Breast epithelium (tissue), 4 donors: ENCODE results near the gene STRN3. TPM values are rescaled to one million over a fixed set of nuclear protein-coding genes. Genes with fewer than 3 reads are reported as not detected.

Source experiments
- DNase-seq, 2 donors: peaks; one replicate each; pipeline ENCODE4 v3.0.0-alpha.2; 2019; ENCODE audit warnings: low spot score in 2 of 2
- H3K27ac ChIP-seq, 2 donors: fragments of 200-600 bp; sonication (generic) in 1 of 2; one replicate each; pipeline ENCODE4 v1.5.1; 2016 to 2019; ENCODE audit warnings: mild to moderate bottlenecking in 1 of 2
- H3K27me3 ChIP-seq, 2 donors: fragments of 200-600 bp; sonication (generic) in 1 of 2; one replicate each; pipeline versions ENCODE4 v1.5.1 to v1.6.0; 2017 to 2019; ENCODE audit warnings: control low read depth in 1 of 2, mild to moderate bottlenecking in 1 of 2
- H3K36me3 ChIP-seq: fragments of 200-600 bp; one replicate; pipeline ENCODE4 v1.5.1; 2019
- H3K4me1 ChIP-seq, 2 donors: fragments of 200-600 bp; sonication (generic); one replicate each; pipeline ENCODE4 v1.5.1; 2016 to 2019; ENCODE audit warnings: control low read depth in 1 of 2
- H3K4me3 ChIP-seq, 3 donors: fragments of 200-600 bp; sonication (generic); 1 replicate in 2 of 3; 2 replicates in 1 of 3; pipeline ENCODE4 v1.5.1; 2016 to 2019; ENCODE audit warnings: mild to moderate bottlenecking in 3 of 3, moderate library complexity in 2 of 3
- H3K9me3 ChIP-seq, 2 donors: fragments of 200-600 bp; sonication (generic) in 1 of 2; one replicate each; pipeline ENCODE4 v1.5.1; 2016 to 2019; ENCODE audit warnings: control low read depth in 1 of 2
- CTCF ChIP-seq, 3 donors: fragments of 450-650 bp; IDR thresholded peaks; one replicate each; pipeline ENCODE4 v1.5.1; 2016 to 2017; ENCODE audit warnings: antibody characterized with exemption in 3 of 3, mild to moderate bottlenecking in 3 of 3, moderate library complexity in 3 of 3
- POLR2A ChIP-seq: fragments of 450-650 bp; IDR thresholded peaks from one replicate; pipeline ENCODE4 v1.6.1; 2016; ENCODE audit warnings: antibody characterized with exemption, mild to moderate bottlenecking, moderate library complexity
- POLR2AphosphoS5 ChIP-seq, 3 donors: sonication (generic); formaldehyde crosslinking; IDR thresholded peaks; one replicate each; pipeline ENCODE4 v1.6.1; 2017; ENCODE audit warnings: antibody characterized with exemption in 3 of 3
- intact Hi-C: fragments of 100-400 bp; cut with DNase I; formaldehyde crosslinking; loops from one replicate; pipeline ENCODE4 v1.15.1; 2023; ENCODE audit warnings: low total_unique reads
- total RNA-seq, 3 donors: library from RNA; depleted of rRNA; stranded (reverse); fragments of >200 nt; gene quantifications; one replicate each; pipeline ENCODE4 v1.1.0, GENCODE V29; 2016

STRN3 gene
- total RNA-seq, 3 donors from 2014 or later = 43.5 to 60.7 (median 43.6) TPM

DNA sequence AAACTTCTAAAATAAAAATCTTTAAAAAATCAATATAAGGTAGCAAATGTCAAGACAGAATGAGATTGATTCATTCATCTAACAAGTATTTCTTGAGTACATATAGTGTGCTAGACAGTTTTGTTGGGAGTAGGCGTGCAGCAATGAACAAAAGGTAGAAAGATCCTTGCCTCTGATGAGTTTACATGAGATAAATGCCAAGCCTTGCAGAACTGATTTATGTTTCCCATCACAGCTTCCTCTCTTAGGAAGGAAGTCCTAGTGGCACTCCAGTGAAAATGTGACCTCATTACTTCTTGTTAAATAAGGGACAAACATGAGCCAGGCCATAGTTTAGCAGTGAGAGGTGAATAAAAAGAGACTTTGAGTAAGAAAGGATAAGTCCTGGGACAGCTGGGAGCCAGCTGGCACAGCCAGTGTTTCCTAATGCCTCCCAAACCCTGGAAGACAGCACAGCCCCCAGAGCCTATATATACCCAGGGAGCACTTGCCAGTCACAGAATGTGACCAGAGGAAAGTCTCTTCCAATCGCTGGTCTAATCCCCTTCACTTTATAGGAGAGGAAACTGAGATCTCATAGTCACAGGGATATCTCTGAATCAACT, 156.5 kb downstream of the STRN3 start:
- intact Hi-C loops = no loop called here
- peaks cover 0 to 25% of the 10 kb centered on the region in 2 donors for H3K27me3 ChIP-seq
- H3K9me3 ChIP-seq = no peaks in the 10 kb centered on the region
- no peak for DNase-seq
- TF ChIP-seq POLR2A = no peak
- no peak for TF ChIP-seq POLR2AphosphoS5 (IDR thresholded peaks at IDR 0.05)
- no peak for TF ChIP-seq CTCF (IDR thresholded peaks at IDR 0.05)
- H3K27ac ChIP-seq = no peak overlapping the region
- peaks cover 0 to 2% of the 10 kb centered on the region in 2 donors for H3K4me1 ChIP-seq
- no peaks in the 10 kb centered on the region for H3K36me3 ChIP-seq
- no peak overlapping the region for H3K4me3 ChIP-seq

DNA sequence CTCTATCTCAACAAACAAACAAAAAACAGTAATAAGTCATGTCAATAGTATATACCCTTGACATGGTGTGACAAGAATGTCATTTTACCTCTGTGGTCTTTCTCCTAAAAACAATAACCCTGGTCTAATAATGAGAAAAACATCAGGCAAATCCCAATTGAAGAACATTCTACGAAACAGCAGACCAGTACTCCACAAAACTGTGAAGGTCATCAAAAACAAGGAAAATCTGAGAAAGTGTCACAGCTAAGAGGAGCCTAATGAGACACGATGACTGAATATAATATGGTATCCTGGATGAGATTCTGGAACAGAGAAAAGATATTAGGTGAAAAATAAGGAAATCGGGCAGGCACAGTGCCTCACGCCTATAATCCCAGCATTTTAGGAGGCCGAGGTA, 157.4 kb downstream of the STRN3 start:
- H3K9me3 ChIP-seq = no peaks in the 10 kb centered on the region
- TF ChIP-seq POLR2A = no peak
- no peak for TF ChIP-seq CTCF (IDR thresholded peaks at IDR 0.05)
- no peak for TF ChIP-seq POLR2AphosphoS5 (IDR thresholded peaks at IDR 0.05)
- no peak overlapping the region for H3K4me3 ChIP-seq
- no peak for DNase-seq
- H3K4me1 ChIP-seq = no peaks in the 10 kb centered on the region
- intact Hi-C loops = no loop called here
- no peaks in the 10 kb centered on the region for H3K36me3 ChIP-seq
- H3K27ac ChIP-seq = no peak overlapping the region
- H3K27me3 ChIP-seq = peaks cover 0 to 15% of the 10 kb centered on the region in 2 donors

- Histone ChIP-seq H3K36me3 (no peaks in the 10 kb centered on the region), H3K4me1 (no peaks in the 10 kb centered on the region), H3K9me3 (no peaks in the 10 kb centered on the region), H3K27ac (no peak overlapping the region), H3K27me3 (peaks cover 0 to 4% of the 10 kb centered on the region in 2 donors), H3K4me3 (no peak overlapping the region)
- intact Hi-C loops = no loop called here
- DNase-seq = no peak
- TF ChIP-seq CTCF (IDR thresholded peaks at IDR 0.05) = no peak
- no peak for TF ChIP-seq POLR2A
- no peak for TF ChIP-seq POLR2AphosphoS5 (IDR thresholded peaks at IDR 0.05)
These were observed 161.2 kb downstream of the STRN3 start for GRCh38 chr14:30864934-30865333.

GRCh38 chr14:30861200-30861599, 165.0 kb downstream of the STRN3 start:
- no peak for TF ChIP-seq POLR2A
- TF ChIP-seq POLR2AphosphoS5 (IDR thresholded peaks at IDR 0.05) = no peak
- TF ChIP-seq CTCF (IDR thresholded peaks at IDR 0.05) = no peak
- H3K36me3 ChIP-seq = no peaks in the 10 kb centered on the region
- intact Hi-C loops = no loop called here
- no peaks in the 10 kb centered on the region for H3K4me1 ChIP-seq
- no peak for DNase-seq
- H3K27me3 ChIP-seq = no peaks in the 10 kb centered on the region
- no peak overlapping the region for H3K4me3 ChIP-seq
- no peaks in the 10 kb centered on the region for H3K9me3 ChIP-seq
- no peak overlapping the region for H3K27ac ChIP-seq

DNA sequence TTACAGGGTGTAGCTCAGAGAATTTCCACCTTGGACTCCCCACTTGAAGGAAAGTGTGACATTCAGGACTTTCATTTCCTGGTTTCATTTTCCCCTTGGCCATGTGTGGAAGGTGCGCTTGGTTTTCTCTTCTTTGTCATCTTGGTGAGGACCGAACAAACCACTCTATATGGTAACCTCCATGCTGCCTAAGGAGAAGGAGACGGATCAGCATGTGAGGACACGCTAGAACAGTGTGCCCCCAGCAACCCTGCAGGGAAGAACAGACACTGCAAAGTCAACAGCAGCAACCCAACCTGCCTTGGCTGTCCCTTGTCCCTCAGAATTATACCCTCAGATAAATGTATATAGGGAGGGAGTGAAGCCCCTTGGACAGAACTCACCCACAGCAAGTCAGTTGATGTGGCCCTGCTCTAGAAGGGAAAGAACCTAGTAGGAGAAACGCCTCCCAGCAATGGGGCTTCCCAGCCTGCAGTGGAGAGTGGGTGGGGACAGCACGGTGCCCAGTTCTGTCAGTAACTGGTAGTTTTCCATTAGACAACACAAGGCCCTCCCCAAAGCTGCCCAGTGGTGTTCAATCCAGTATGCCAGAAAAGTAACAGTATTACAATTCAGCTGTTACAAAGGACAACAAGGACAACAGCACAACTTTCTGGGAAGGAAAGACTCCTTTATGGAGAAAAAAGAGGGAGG, 170.7 kb downstream of the STRN3 start:
- no peak for TF ChIP-seq CTCF (IDR thresholded peaks at IDR 0.05)
- no peak for TF ChIP-seq POLR2A
- TF ChIP-seq POLR2AphosphoS5 (IDR thresholded peaks at IDR 0.05) = no peak
- Histone ChIP-seq H3K4me3 (no peak overlapping the region), H3K27ac (no peak overlapping the region), H3K4me1 (no peaks in the 10 kb centered on the region), H3K27me3 (no peaks in the 10 kb centered on the region), H3K9me3 (no peaks in the 10 kb centered on the region), H3K36me3 (no peaks in the 10 kb centered on the region)
- no peak for DNase-seq
- intact Hi-C loops = no loop called here
